ENCODE results near the gene S100A10. TPM values are rescaled to one million over a fixed set of nuclear protein-coding genes. Genes with fewer than 3 reads are reported as not detected.

The S100A10 gene
- total RNA-seq, 4 donors from 2014 or later = 57.6 to 155 (median 106) TPM

DNA sequence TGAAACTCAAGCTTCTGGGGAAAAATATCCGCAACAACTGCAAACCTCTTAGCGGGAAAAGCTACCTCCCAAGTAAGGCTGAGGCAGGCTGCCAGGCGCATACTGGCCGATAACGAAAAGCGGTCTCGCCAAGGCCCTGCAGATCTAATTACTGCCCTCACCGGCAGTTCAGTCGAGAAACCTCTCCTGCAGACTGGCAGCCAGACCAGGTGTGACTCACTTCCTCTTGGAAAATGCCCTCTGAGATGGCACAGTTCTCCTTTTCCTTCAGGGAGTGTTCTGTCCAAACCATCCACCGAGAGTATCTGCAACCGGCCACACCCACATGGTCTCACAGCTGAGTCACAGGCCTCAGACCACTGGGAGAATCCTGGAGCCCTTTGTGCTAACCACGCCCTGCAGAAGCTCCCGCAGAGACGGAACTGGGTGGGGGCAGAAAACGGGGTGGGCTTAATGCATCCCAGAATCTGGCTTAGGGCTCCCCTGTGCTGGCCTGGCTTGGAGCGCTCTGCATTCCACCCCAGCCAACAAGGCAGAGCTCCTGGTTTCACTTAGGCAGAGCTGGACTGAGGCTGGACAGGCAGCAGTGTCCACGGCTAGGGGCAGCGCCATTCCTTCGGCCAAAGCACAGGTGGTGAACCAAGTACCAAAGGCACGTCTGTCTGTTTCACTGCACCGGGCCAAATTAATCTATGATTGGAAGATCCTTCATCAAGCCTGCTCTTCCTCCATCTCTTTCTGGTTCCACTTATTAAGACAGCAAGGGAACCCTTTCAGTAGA lies 1.2 kb downstream of the S100A10 start:
- Histone ChIP-seq H3K36me3 (no peaks in the 10 kb centered on the region), H3K27ac (peak overlapping the region; percentile 60 to 95 (median 93)), H3K4me1 (peaks cover 21 to 75% (median 49%) of the 10 kb centered on the region in 3 donors), H3K4me3 (peak overlapping the region; percentile 45 to 75), H3K9me3 (no peaks in the 10 kb centered on the region), H3K27me3 (no peaks in the 10 kb centered on the region)
- WGBS, 2 donors (ENCODE audit: low coverage in 1 of 2) = 0 to 10% methylated on average over 2 to 3 of the region's 21 CpGs
- TF ChIP-seq CTCF (IDR thresholded peaks at IDR 0.05) (peak in 1 of 4 experiments; percentile 8), POLR2A (IDR thresholded peaks at IDR 0.05) (peak; percentile 65), POLR2AphosphoS5 (IDR thresholded peaks at IDR 0.05) (peak; percentile 58), EP300 (IDR thresholded peaks at IDR 0.05) (no peak)
- ATAC-seq = peak; percentile 81

DNA sequence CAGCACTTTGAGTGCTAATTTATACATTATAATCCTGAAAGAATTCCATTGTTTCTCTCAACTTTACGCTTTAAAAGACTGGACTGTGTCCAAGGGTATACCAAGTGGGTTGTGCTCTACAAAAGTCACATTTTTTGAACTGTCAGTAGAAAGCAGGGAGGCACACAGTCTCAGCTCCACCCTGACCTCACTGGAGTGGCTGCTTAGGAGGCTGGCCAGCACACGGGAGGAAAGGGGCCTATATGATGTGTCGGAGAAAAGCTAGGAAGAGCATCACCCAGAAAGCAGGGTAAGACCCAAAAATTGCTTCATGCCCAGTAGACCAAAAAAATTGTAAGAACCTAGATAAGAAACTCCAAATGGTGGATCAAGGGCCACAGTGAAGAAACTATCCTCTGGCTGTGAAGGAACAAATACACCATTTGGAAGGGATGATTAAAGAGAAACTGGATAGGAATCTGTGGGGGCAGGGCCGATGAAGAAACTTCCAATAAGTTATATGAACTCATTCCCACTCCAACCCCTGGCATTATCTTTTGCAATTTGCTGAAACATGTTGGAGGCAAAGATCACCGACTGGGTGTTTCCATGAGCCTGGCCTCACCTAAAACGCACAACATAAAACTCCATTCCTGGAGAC lies 1.9 kb downstream of the S100A10 start:
- peak overlapping the region; percentile 60 to 95 (median 93) for H3K27ac ChIP-seq
- WGBS, 2 donors (ENCODE audit: low coverage in 1 of 2) = 5 to 25% methylated on average over 6 of the region's 6 CpGs
- no peaks in the 10 kb centered on the region for H3K36me3 ChIP-seq
- TF ChIP-seq EP300 (IDR thresholded peaks at IDR 0.05) (no peak), POLR2A (IDR thresholded peaks at IDR 0.05) (no peak), POLR2AphosphoS5 (IDR thresholded peaks at IDR 0.05) (no peak)
- H3K9me3 ChIP-seq = no peaks in the 10 kb centered on the region
- H3K4me1 ChIP-seq = peaks cover 21 to 77% (median 49%) of the 10 kb centered on the region in 3 donors
- H3K27me3 ChIP-seq = no peaks in the 10 kb centered on the region
- no peak for ATAC-seq
- peak overlapping the region; percentile 45 to 75 for H3K4me3 ChIP-seq

DNA sequence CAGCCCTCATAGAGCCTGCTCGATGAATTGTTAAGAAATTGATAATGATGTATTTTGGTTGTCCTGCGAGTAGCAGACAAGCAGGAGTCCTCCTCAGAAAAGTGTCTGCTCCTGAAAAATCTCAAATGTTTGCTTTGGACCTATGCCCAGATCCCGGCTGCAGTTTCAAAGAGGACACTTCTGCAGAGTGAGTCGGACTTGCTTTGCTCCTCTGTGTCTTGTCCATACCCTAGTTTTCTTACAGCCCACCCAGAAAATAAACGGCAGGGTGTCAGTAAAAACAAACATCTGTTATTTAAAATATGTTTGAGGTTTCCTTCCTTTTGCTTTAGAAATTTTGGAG lies 2.8 kb downstream of the S100A10 start:
- Histone ChIP-seq H3K4me3 (peak overlapping the region in 1 of 2 donors; percentile 75), H3K4me1 (peaks cover 26 to 87% (median 53%) of the 10 kb centered on the region in 3 donors), H3K9me3 (no peaks in the 10 kb centered on the region), H3K36me3 (peaks cover 0 to 4% of the 10 kb centered on the region in 2 donors), H3K27ac (peak overlapping the region in 3 of 4 donors; percentile 91 to 95 (median 95)), H3K27me3 (no peaks in the 10 kb centered on the region)
- no peak for ATAC-seq
- TF ChIP-seq POLR2AphosphoS5 (IDR thresholded peaks at IDR 0.05) (no peak), POLR2A (IDR thresholded peaks at IDR 0.05) (no peak), CTCF (IDR thresholded peaks at IDR 0.05) (no peak), EP300 (IDR thresholded peaks at IDR 0.05) (no peak)
- WGBS, 2 donors (ENCODE audit: low coverage in 1 of 2) = 0 to 2% methylated on average over 4 to 5 of the region's 5 CpGs

- Histone ChIP-seq H3K36me3 (peaks cover 3 to 10% of the 10 kb centered on the region in 2 donors), H3K9me3 (no peaks in the 10 kb centered on the region), H3K27me3 (no peaks in the 10 kb centered on the region), H3K4me3 (peak overlapping the region in 1 of 2 donors; percentile 75), H3K27ac (peak overlapping the region; percentile 54 to 95 (median 93)), H3K4me1 (peaks cover 26 to 89% (median 53%) of the 10 kb centered on the region in 3 donors)
- 46 to 59% methylated on average over 3 to 5 of the region's 5 CpGs for WGBS, 2 donors (ENCODE audit: low coverage in 1 of 2)
- no peak for ATAC-seq
- TF ChIP-seq EP300 (IDR thresholded peaks at IDR 0.05) (no peak), POLR2A (IDR thresholded peaks at IDR 0.05) (no peak), POLR2AphosphoS5 (IDR thresholded peaks at IDR 0.05) (no peak), CTCF (IDR thresholded peaks at IDR 0.05) (no peak)
Observed at GRCh38 chr1:151990058-151990855, 3.4 kb downstream of the S100A10 start.
